ENCODE measurements around the gene VAMP8. TPM values are rescaled to one million over a fixed set of nuclear protein-coding genes. Genes with fewer than 3 reads are reported as not detected.

The VAMP8 gene
- total RNA-seq, 2 donors from 2014 or later, result 80.4 to 146 TPM

DNA sequence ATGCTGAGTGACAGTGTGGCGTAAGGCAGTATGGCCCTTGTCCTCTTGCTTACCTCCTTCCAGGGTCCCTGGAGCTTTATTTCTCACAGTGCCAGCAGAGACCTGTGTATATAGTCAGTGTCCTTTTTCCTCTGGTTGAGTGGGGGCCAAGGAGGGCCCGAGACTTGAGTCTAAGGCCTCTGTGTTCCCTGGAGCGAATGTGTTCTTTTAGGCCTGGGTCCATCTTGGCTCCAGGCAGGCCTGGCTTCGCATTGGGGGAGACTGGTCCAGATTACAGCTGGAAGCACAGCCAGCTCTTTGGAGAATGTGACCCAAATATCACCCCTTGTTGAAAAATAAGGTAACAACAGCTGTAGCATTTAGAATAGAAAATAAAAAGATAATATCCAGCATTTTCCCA is 11.8 kb downstream of the VAMP8 start:
- Mint-ChIP-seq H3K36me3 (ENCODE audit: low read depth) (no peaks in the 10 kb centered on the region), H3K27ac (no peak overlapping the region), H3K4me3 (no peak overlapping the region), H3K9me3 (no peaks in the 10 kb centered on the region), H3K27me3 (ENCODE audit: insufficient read depth) (no peaks in the 10 kb centered on the region), H3K4me1 (peaks cover 23% of the 10 kb centered on the region)
- Histone ChIP-seq H3K9ac (ENCODE audit: extremely low read depth, low read length, poor library complexity, severe bottlenecking) (no peak overlapping the region), H3K27ac (ENCODE audit: low read depth, low read length) (no peak overlapping the region), H3K9me3 (ENCODE audit: control insufficient read depth, low read length) (no peaks in the 10 kb centered on the region), H3K4me3 (ENCODE audit: low read length) (no peak overlapping the region), H3K4me1 (ENCODE audit: control insufficient read depth, insufficient read depth, low read length) (peaks cover 3% of the 10 kb centered on the region), H3K27me3 (ENCODE audit: control insufficient read depth, insufficient read depth, low read length, poor library complexity, severe bottlenecking) (no peaks in the 10 kb centered on the region), H3K36me3 (ENCODE audit: control insufficient read depth, insufficient read depth, low read length) (peaks cover 7% of the 10 kb centered on the region)
- DNase-seq, result no peak
- 90 to 96% methylated on average over 3 to 4 of the region's 4 CpGs for WGBS, 2 experiments (ENCODE audit: insufficient coverage in 1 of 2, insufficient read length in 1 of 2)
- TF ChIP-seq, protein P1, sequence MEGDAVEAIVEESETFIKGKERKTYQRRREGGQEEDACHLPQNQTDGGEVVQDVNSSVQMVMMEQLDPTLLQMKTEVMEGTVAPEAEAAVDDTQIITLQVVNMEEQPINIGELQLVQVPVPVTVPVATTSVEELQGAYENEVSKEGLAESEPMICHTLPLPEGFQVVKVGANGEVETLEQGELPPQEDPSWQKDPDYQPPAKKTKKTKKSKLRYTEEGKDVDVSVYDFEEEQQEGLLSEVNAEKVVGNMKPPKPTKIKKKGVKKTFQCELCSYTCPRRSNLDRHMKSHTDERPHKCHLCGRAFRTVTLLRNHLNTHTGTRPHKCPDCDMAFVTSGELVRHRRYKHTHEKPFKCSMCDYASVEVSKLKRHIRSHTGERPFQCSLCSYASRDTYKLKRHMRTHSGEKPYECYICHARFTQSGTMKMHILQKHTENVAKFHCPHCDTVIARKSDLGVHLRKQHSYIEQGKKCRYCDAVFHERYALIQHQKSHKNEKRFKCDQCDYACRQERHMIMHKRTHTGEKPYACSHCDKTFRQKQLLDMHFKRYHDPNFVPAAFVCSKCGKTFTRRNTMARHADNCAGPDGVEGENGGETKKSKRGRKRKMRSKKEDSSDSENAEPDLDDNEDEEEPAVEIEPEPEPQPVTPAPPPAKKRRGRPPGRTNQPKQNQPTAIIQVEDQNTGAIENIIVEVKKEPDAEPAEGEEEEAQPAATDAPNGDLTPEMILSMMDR (conservative IDR thresholded peaks at IDR 0.05), result no peak

DNA sequence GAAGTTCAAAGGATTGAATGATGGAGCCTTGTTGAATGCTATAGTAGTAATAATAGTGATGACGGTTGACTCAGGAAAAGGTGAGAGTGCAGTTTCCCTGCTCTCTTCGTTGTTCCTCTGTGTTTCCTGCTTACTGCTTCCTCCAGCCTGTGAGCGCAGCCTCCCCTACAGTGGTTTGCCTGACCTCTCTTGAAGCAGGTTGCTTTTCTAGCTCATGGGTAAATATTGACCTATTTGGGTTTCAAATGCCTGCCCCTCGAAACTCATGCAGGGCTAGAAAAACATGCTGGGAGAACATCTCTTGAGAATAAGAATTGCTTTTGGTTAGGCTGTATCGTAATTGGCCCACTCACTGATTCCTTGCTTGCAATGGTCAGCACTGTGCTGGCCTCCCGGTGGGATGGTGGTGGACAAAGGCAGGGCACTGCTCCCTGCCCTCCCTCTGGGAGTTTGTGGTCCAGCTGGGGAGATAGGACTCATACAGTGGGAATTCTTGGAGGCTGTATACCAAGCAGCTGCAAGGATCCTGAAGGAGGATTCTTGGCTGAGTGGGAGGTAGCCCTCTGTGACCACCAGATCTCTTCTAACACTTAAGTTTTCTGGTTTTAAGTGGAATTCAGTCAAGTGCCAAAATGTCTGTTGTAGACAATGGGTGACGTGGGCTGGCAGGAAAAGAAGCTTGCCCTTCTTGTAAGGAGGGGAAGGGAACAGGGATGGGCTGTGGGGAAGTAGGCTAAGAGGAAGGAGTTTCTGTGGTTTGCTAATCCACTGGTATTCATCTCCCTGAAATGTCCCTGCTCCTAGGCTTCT is 12.8 kb downstream of the VAMP8 start:
- TF ChIP-seq, protein P1 (conservative IDR thresholded peaks at IDR 0.05), result no peak
- no peaks in the 10 kb centered on the region for H3K27me3 Mint-ChIP-seq (ENCODE audit: insufficient read depth)
- no peaks in the 10 kb centered on the region for H3K9me3 Mint-ChIP-seq
- no peak overlapping the region for H3K27ac ChIP-seq (ENCODE audit: low read depth, low read length)
- no peaks in the 10 kb centered on the region for H3K36me3 Mint-ChIP-seq (ENCODE audit: low read depth)
- H3K4me3 Mint-ChIP-seq, result no peak overlapping the region
- H3K9ac ChIP-seq (ENCODE audit: extremely low read depth, low read length, poor library complexity, severe bottlenecking), result no peak overlapping the region
- peak overlapping the region; percentile 89 for H3K27ac Mint-ChIP-seq
- peaks cover 3% of the 10 kb centered on the region for H3K4me1 ChIP-seq (ENCODE audit: control insufficient read depth, insufficient read depth, low read length)
- peaks cover 7% of the 10 kb centered on the region for H3K36me3 ChIP-seq (ENCODE audit: control insufficient read depth, insufficient read depth, low read length)
- WGBS, 2 experiments (ENCODE audit: insufficient coverage in 1 of 2, insufficient read length in 1 of 2), result 73 to 76% methylated on average over 6 to 7 of the region's 7 CpGs
- no peak for DNase-seq
- H3K4me1 Mint-ChIP-seq, result peaks cover 25% of the 10 kb centered on the region
- H3K4me3 ChIP-seq (ENCODE audit: low read length), result no peak overlapping the region
- H3K27me3 ChIP-seq (ENCODE audit: control insufficient read depth, insufficient read depth, low read length, poor library complexity, severe bottlenecking), result no peaks in the 10 kb centered on the region
- H3K9me3 ChIP-seq (ENCODE audit: control insufficient read depth, low read length), result no peaks in the 10 kb centered on the region

DNA sequence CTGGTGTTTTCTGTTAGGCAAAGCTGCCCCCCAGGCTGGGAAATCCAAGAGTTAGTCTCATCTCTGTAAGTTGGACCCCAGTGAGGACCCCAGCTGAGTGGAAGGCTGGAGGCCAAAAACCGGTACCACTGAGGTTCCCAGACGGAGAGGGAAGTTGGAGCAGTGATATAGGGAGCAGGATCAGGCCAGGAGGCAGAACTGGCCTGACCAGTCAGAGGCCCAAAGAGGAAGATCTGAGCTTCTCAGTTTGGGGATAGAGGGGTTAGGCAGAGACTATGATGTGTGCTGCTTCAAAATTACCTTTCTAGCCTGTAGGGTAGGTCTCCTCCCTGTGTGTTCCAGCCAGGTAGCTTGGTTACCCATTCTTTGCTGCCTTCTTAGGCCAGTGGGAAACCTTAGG is 13.6 kb downstream of the VAMP8 start:
- Histone ChIP-seq H3K4me3 (ENCODE audit: low read length) (no peak overlapping the region), H3K9me3 (ENCODE audit: control insufficient read depth, low read length) (no peaks in the 10 kb centered on the region), H3K9ac (ENCODE audit: extremely low read depth, low read length, poor library complexity, severe bottlenecking) (no peak overlapping the region), H3K27ac (ENCODE audit: low read depth, low read length) (no peak overlapping the region), H3K4me1 (ENCODE audit: control insufficient read depth, insufficient read depth, low read length) (peaks cover 3% of the 10 kb centered on the region), H3K27me3 (ENCODE audit: control insufficient read depth, insufficient read depth, low read length, poor library complexity, severe bottlenecking) (no peaks in the 10 kb centered on the region), H3K36me3 (ENCODE audit: control insufficient read depth, insufficient read depth, low read length) (peaks cover 5% of the 10 kb centered on the region)
- no peak overlapping the region for H3K4me3 Mint-ChIP-seq
- no peaks in the 10 kb centered on the region for H3K9me3 Mint-ChIP-seq
- H3K27ac Mint-ChIP-seq, result peak overlapping the region; percentile 89
- H3K27me3 Mint-ChIP-seq (ENCODE audit: insufficient read depth), result no peaks in the 10 kb centered on the region
- 94% methylated on average over 2 of the region's 2 CpGs for WGBS, 2 experiments (ENCODE audit: insufficient coverage in 1 of 2, insufficient read length in 1 of 2)
- H3K36me3 Mint-ChIP-seq (ENCODE audit: low read depth), result no peaks in the 10 kb centered on the region
- TF ChIP-seq, protein P1 (conservative IDR thresholded peaks at IDR 0.05), result no peak
- no peak for DNase-seq
- peaks cover 27% of the 10 kb centered on the region for H3K4me1 Mint-ChIP-seq

Measured in endodermal cell (in vitro differentiated cells).